Esophagus (tissue), 2 donors: ENCODE results near the gene LACRT. TPM values are rescaled to one million over a fixed set of nuclear protein-coding genes. Genes with fewer than 3 reads are reported as not detected.

ENCODE experiments used
- H3K27ac ChIP-seq, 2 donors: one replicate each; pipeline ENCODE4 v1.5.1; 2013; ENCODE audit warnings: low read depth in 2 of 2, mild to moderate bottlenecking in 2 of 2, inconsistent platforms in 1 of 2, low read length in 1 of 2, moderate library complexity in 1 of 2
- H3K27me3 ChIP-seq, 2 donors: one replicate each; pipeline ENCODE4 v1.6.1; 2013; ENCODE audit warnings: low read length in 2 of 2, control low read depth in 1 of 2, mild to moderate bottlenecking in 1 of 2; ENCODE audit not compliant: insufficient read depth in 2 of 2, control insufficient read depth in 1 of 2
- H3K36me3 ChIP-seq, 2 donors: one replicate each; pipeline ENCODE4 v1.6.1; 2013; ENCODE audit warnings: low read length in 1 of 2; ENCODE audit not compliant: control insufficient read depth in 2 of 2, insufficient read depth in 2 of 2
- H3K4me1 ChIP-seq, 2 donors: one replicate each; pipeline ENCODE4 v1.6.1; 2013; ENCODE audit warnings: low read length in 1 of 2; ENCODE audit not compliant: control insufficient read depth in 2 of 2, insufficient read depth in 2 of 2
- H3K4me3 ChIP-seq, 2 donors: one replicate each; pipeline ENCODE4 v1.5.1; 2013; ENCODE audit warnings: low read length in 2 of 2, mild to moderate bottlenecking in 2 of 2, low read depth in 1 of 2, moderate library complexity in 1 of 2
- H3K9me3 ChIP-seq, 2 donors: one replicate each; pipeline ENCODE4 v1.6.1; 2013; ENCODE audit warnings: mild to moderate bottlenecking in 2 of 2, low read depth in 1 of 2, low read length in 1 of 2, moderate library complexity in 1 of 2; ENCODE audit not compliant: control insufficient read depth in 2 of 2, insufficient read depth in 1 of 2
- WGBS, 2 donors: extraction: QIAGEN DNeasy Blood & Tissue Kit; methylation state at CpG; one replicate each; pipeline ENCODE4 v1.1.7; 2013; 5-methylcytosine and 5-hydroxymethylcytosine counted together
- polyA plus RNA-seq, 2 donors: library from polyadenylated mRNA; stranded (reverse); fragments of 200-250 nt; gene quantifications; one replicate each; pipeline ENCODE4 v1.2.3, GENCODE V29; 2013
- donor health status: healthy with polysubstance abuse.
- donor health status: Bipolar disorder and iron deficiency.

The LACRT gene
- polyA plus RNA-seq, 2 donors = not detected

GRCh38 chr12:54605138-54605970 is 29.3 kb downstream of the LACRT start:
- WGBS, 2 donors = 92 to 96% methylated on average over 6 of the region's 6 CpGs

GRCh38 chr12:54604436-54604835 is 30.3 kb downstream of the LACRT start:
- Histone ChIP-seq H3K36me3 (no peaks in the 10 kb centered on the region), H3K4me1 (no peaks in the 10 kb centered on the region), H3K27ac (no peak overlapping the region), H3K27me3 (no peaks in the 10 kb centered on the region), H3K9me3 (no peaks in the 10 kb centered on the region), H3K4me3 (no peak overlapping the region)
- 92% methylated on average over 4 of the region's 4 CpGs for WGBS, 2 donors

More at GRCh38 chr12:54605138-54605970, 29.3 kb downstream of the LACRT start:
- Histone ChIP-seq H3K4me1 (no peaks in the 10 kb centered on the region), H3K27ac (no peak overlapping the region), H3K9me3 (no peaks in the 10 kb centered on the region), H3K36me3 (no peaks in the 10 kb centered on the region), H3K27me3 (no peaks in the 10 kb centered on the region), H3K4me3 (no peak overlapping the region)

- Histone ChIP-seq H3K27me3 (no peaks in the 10 kb centered on the region), H3K36me3 (no peaks in the 10 kb centered on the region), H3K9me3 (no peaks in the 10 kb centered on the region), H3K4me1 (no peaks in the 10 kb centered on the region), H3K4me3 (no peak overlapping the region), H3K27ac (no peak overlapping the region)
- 83 to 92% methylated on average over 5 of the region's 5 CpGs for WGBS, 2 donors
Observed at GRCh38 chr12:54603872-54604271, 30.8 kb downstream of the LACRT start.

GRCh38 chr12:54603173-54603814 is 31.4 kb downstream of the LACRT start:
- Histone ChIP-seq H3K4me3 (no peak overlapping the region), H3K27ac (no peak overlapping the region), H3K27me3 (no peaks in the 10 kb centered on the region), H3K9me3 (no peaks in the 10 kb centered on the region), H3K36me3 (no peaks in the 10 kb centered on the region), H3K4me1 (no peaks in the 10 kb centered on the region)
- WGBS, 2 donors = 19 to 25% methylated on average over 8 of the region's 8 CpGs

- Histone ChIP-seq H3K4me1 (no peaks in the 10 kb centered on the region), H3K4me3 (no peak overlapping the region), H3K27me3 (no peaks in the 10 kb centered on the region), H3K27ac (no peak overlapping the region), H3K9me3 (no peaks in the 10 kb centered on the region), H3K36me3 (no peaks in the 10 kb centered on the region)
- WGBS, 2 donors = 48 to 51% methylated on average over 2 of the region's 2 CpGs
Observed at GRCh38 chr12:54602661-54603060, 32.0 kb downstream of the LACRT start.

GRCh38 chr12:54601841-54602240 is 32.9 kb downstream of the LACRT start:
- Histone ChIP-seq H3K4me1 (no peaks in the 10 kb centered on the region), H3K27me3 (no peaks in the 10 kb centered on the region)
- 61 to 62% methylated on average over 4 of the region's 4 CpGs for WGBS, 2 donors

GRCh38 chr12:54598970-54599369 is 35.7 kb downstream of the LACRT start:
- H3K27me3 ChIP-seq = no peaks in the 10 kb centered on the region
- 82 to 83% methylated on average over 5 of the region's 5 CpGs for WGBS, 2 donors
- H3K4me3 ChIP-seq = no peak overlapping the region
- no peak overlapping the region for H3K27ac ChIP-seq
- no peaks in the 10 kb centered on the region for H3K36me3 ChIP-seq
- no peaks in the 10 kb centered on the region for H3K9me3 ChIP-seq
- H3K4me1 ChIP-seq = no peaks in the 10 kb centered on the region

More at GRCh38 chr12:54601841-54602240, 32.9 kb downstream of the LACRT start:
- H3K9me3 ChIP-seq = no peaks in the 10 kb centered on the region
- no peak overlapping the region for H3K4me3 ChIP-seq
- H3K36me3 ChIP-seq = no peaks in the 10 kb centered on the region
- no peak overlapping the region for H3K27ac ChIP-seq

GRCh38 chr12:54596526-54596946 is 38.2 kb downstream of the LACRT start:
- 19 to 20% methylated on average over 3 of the region's 3 CpGs for WGBS, 2 donors
- no peaks in the 10 kb centered on the region for H3K4me1 ChIP-seq
- H3K27ac ChIP-seq = no peak overlapping the region
- no peaks in the 10 kb centered on the region for H3K9me3 ChIP-seq
- no peaks in the 10 kb centered on the region for H3K36me3 ChIP-seq
- H3K27me3 ChIP-seq = no peaks in the 10 kb centered on the region
- H3K4me3 ChIP-seq = no peak overlapping the region

GRCh38 chr12:54595471-54595870 is 39.2 kb downstream of the LACRT start:
- 73 to 79% methylated on average over 3 of the region's 3 CpGs for WGBS, 2 donors
- H3K4me1 ChIP-seq = no peaks in the 10 kb centered on the region
- no peaks in the 10 kb centered on the region for H3K36me3 ChIP-seq
- H3K27ac ChIP-seq = no peak overlapping the region
- no peaks in the 10 kb centered on the region for H3K27me3 ChIP-seq
- no peaks in the 10 kb centered on the region for H3K9me3 ChIP-seq
- H3K4me3 ChIP-seq = no peak overlapping the region
